Measurements from ENCODE around the gene CFAP299.

GRCh38 chr4:80420638-80421037 lies 85.1 kb downstream of the CFAP299 start:
- no peak for TF ChIP-seq CTCF (conservative IDR thresholded peaks at IDR 0.05; ENCODE audit: low read length)
- no peak for TF ChIP-seq EZH2phosphoT487 (IDR thresholded peaks at IDR 0.05; ENCODE audit: borderline replicate concordance, low read depth, low read length)
